Measurements from ENCODE around the gene CHST11.

Gene CHST11

DNA sequence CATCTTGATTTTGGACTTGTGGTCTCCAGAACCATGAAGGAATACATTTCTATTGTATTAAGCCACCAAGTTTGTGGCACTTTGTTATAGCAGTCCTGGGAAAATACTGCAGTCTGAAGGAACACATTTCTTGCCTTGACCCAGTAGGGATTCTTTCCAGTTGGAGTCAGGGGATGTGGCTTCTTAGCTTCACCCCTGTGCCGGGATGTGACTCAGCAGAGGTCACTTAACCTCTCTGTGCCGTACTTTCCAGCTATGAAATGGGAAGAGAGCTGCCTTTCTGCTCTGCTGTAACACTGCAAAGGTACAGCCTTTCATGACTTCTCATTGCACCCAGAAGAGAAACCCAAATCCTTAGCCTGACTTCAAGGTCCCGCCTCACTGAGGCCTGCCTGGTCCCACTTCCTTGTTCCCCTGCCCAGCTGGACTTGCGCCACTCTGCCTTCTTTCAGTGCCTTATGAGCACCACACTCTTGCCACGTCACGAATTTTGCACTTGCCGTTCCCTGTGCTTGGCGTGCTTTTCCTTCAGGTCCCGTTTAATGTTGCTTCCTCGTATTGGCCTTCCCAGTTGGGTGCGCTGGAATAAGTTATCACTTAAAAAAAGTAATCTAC lies 24.2 kb downstream of the CHST11 start:
- DNase-seq (ENCODE audit: low read depth): no peak

DNA sequence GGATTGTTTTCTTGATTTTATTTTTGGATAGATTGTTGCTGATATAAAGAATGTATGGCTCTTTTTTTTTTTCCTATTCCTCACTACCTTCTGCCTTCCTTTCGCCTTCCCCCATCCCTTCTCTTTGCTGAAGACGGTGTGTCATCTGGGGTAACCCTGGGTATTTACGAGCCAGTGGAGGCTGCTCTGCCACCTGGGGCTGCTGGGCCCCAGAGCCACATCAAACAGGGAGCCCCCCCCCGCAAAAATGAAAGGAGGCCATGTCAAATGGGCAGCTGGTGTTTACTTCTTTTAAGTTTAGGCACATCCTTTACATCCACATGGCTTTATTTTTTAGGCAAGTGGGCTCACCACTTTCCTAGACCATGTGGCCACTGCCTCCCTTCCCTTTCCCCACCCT lies 25.4 kb downstream of the CHST11 start:
- DNase-seq (ENCODE audit: low read depth): no peak

DNA sequence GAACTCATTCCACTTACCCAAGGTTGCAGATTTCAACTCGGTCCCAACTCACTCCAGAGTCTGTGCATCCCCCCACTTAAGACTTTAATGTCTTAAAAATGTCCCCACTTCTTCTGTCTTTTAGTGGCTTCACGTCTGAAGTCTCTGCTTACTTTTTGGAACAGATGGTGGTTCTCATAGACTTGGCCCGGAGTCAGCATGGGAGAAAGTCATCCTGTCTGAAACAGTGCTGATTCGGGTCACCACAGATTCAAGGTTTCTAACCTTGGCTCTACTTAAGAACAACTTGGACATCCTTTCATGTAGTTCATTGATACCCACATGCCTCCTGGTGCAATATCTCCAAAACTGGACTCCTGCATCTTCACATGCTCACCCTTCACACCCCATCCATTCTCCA lies 26.0 kb downstream of the CHST11 start:
- DNase-seq (ENCODE audit: low read depth): no peak

DNA sequence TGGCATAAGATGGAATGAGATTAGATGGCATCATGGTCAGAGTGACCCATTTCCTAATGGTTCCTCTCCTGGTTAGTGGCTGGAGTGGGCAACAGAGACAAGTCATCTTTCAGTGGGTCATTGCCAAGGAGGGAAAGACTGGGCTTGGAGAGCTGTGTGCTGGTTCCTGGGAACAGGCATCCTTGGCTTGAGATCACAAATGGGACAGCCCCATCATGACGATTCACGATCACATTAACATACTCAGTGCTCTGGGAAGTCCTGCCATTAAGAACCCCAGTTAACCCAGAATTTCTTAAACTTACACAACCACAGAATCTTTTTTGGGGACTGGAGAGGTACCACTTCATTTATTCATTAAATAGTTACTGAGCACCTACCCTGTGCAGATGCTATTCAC lies 27.3 kb downstream of the CHST11 start:
- DNase-seq (ENCODE audit: low read depth): no peak

DNA sequence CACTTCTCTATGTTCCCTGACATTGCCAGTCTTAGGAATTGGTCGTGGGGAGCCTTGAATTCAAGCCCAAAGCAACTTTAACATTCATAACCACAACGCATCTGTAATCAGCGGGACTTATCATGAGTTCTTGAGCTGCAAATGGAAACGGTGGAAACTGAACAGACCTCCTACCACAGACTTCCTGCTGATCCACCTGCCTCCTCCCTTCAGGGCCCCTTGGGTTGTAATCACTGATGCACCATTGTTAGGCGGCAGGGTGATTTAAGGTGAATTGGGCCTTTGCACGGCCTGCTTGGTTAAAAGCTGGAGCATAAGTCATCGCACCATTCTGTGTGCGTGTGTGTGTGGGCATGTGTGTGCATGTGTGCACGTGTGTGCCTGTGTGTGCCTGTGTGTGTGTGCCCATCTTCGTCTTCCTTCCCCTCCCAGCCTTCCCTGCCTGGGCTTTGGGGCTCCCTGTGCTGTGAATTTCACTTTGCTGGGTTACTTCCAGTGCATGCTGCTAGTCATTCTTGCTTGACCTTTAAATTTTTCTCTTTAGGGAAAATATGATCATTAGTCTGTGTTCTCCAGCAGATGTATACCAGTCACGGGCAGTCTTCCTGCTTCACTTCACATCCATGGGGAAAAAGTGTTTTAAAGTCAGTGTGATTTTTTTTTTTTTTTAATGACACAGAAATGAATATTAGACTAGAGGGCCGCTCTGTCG lies 29.1 kb downstream of the CHST11 start:
- DNase-seq (ENCODE audit: low read depth): no peak

DNA sequence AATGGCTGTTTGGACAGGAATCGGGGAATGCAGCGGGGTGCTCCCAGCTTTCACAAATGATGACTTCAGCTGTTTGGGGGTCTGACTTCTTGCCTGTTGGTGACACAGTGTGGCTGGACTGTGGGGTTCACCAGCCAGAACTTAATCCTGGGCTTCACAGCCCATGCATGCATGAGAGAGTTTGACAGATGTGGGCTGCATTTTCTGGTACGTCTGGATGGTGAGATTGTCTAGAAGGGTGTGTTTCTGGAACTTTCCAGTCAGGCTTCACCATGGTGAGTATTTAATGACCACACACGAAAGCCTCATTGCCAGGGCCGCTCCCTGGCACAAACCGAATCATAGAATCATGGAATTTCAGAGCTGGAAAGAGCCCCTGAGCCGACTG lies 29.6 kb downstream of the CHST11 start:
- no peak for DNase-seq (ENCODE audit: low read depth)

DNA sequence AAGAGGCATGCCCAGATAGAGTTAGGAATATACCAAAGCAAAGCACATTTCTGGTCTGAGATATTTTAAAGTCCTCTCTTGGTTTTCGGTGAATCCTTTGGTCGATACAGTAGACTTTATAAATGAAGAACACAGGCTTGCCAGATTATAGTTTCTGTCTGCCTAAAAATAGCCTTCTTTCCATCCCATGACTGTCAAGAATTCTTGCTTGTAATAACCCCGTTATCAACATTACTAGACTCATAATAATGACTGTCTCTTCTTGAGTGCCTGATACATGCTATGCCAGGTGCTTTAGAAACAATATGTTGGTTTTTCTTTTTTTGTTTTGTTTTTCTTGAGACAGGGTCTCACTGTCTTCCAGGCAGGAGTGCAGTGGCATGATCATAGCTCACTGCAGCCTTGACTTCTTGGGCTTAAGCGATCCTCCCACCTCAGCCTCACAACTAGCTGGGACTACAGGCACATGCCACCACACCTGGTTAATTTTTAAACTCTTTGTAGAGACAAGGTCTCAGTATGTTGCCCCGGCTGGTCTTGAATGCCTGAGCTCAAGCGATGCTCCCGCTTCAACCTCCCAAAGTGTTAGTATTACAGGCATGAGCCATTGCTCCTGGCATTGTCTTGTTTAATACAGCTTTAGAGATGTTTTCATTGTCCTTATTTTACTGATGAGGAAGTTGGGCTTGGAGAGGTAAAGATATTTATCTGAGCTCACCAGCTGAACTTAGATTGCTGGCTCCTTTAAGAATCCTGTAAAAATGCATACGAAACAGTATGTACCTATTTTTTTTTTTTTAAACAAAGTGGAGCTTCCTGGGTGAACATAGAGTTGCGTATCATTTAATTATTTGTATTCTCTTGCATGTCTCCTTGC lies 30.4 kb downstream of the CHST11 start:
- DNase-seq (ENCODE audit: low read depth): no peak

DNA sequence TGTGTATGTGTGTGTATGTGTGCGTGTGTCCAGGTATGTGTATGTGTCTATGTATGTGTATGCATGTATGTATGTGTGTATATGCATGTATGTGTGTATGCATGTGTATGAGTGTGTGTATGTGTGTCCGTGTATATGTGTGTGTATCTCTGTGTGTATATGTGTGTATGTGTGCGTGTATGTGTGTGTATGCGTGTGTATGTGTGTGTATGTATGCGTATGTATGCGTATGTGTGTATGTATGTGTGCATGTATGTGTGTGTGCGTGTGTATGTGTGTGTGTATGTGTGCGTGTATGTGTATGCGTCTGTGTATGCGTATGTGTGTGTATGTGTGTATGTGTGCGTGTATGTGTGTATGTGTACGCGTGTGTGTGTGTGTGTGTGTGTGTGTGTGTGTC lies 31.6 kb downstream of the CHST11 start:
- DNase-seq (ENCODE audit: low read depth): no peak

DNA sequence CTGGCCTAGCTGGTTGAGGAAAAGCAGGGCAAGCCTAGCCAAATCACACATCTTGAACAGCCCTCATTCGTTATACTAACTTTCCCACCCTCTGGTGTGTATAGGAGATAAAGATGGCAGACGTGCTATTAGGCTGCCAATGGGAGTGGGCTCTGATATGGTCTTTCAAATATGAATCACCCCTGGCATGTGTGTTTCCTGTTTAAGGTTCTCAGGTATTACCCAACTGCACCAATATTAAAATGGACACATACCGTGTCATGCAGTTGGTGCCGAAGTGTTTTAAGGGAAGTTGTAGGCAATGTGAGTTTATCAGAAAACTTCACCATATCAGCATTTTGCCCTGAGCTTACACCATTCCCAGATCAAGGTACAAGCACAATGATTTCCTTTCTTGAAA lies 33.4 kb downstream of the CHST11 start:
- no peak for DNase-seq (ENCODE audit: low read depth)

DNA sequence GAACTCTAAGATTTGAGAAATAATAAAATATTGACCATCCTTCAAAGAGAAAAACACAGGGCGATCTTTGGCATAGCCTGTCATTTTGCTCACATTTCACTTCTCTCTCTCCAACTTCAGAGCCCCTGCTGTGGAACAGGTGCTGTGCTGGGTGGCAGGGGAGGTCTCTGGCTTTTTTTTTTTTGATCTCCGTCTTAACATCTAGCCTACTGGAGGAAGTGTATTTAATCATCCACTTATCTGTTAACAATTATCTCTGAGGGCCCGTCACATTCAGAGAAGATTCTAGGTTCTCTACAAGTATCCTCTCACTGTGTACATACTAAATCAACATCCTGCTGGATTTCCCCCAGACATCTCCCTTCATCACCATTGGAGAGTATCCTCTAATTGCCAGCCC lies 34.1 kb downstream of the CHST11 start:
- DNase-seq (ENCODE audit: low read depth): no peak

DNA sequence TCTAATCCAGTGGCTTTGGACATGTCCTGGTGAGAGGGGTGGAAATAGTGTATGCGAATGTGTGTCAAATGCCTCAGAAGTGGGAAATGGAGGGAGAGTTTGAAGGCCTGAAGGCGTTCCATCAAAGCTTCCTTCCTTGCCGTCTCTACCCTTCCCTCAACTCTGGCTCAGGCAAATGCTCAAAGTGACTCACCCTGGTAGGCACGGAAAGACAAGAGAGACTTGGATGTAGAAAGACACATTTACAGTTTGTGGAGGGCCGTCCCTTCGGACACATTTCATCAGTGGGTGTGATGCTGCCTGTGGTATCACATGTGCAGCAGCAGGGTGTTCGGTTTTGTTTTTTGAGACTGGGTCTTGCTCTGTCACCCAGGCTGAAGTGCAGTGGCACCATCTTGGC lies 36.7 kb downstream of the CHST11 start:
- DNase-seq (ENCODE audit: low read depth): no peak

DNA sequence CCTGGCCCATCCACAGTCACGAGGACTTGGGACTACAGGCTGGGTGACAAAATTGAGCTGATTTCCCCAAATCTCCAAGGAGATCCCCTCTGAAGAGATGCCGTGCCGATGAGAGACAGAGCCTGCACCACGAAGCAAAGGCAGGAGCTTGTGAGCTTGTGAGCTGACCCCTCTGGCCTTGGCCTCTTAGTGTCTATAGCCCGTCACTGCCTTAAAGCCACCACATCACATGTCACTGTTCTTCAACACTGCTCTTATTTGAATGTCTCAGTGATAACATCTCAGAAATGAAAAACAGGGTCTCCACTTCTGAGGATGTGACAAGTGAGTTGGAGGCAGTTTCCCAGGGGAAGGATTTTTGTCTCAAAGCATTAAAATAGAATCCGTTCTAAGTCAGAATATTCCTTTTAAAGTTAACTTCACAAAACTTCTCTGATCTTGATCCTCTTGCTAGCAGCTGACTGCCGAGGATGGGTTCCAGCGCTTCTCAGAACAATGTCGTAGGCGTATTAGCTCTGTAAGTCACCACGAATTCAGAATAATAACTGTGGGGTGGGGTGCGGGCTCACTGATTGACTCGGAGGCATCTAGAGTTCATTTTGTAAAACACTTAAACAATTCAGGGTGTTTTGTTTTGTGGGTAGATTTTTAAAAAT lies 37.5 kb downstream of the CHST11 start:
- peak; percentile 69 for DNase-seq (ENCODE audit: low read depth)

DNA sequence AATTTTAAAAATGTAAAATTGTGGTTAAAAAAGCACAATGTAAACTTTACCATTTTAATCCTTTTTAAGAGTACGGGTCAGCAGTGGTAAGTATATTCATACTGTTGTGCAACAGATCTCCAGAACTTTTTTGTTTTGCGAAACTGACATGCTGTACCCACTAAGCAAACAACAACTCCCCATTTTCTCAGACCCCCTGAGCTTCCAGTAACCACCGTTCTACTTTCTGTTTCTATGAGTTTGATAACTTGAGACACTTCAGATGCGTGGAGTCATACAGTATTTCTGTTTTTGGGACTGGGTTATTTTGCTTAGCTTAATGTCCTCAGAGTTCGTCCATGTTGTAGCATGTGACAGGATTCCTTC lies 38.0 kb downstream of the CHST11 start:
- DNase-seq (ENCODE audit: low read depth): no peak

DNA sequence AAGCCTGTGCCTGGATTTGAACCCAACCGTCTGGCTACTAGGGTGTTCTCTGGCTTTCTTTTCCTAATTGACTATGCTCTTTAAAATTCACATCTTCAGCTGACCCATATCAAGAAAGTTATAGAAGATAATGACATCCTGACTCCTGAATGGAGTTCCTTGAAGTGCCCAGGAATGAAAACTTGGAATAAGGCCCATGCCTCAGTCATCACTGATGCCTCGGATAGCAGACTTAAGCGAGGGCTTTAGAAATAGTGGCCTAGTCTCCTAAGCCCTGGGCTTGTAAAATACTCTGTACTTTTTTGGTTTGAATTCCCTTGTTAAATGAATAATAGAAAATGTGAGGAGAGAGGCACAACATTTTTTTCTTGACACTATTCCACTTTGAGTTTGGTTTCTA lies 39.0 kb downstream of the CHST11 start:
- no peak for DNase-seq (ENCODE audit: low read depth)

DNA sequence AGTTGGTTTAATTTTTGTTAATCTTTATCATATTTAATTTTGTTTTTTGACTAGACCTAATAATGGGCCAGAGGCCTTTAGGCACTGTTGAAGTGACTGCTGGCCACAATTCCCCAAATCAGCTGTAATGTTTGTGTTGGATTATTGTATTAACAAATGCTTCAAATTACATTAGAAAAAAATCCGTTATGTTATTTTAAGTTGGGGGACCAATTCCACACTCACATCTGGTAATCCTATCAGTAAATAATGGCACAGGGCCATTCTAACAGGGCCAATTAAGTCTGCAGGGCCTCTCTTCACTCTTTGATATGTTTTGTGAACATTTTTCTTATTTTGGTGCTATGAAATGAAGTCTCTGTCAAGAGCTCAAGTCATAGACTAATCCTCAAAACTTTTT lies 39.6 kb downstream of the CHST11 start:
- DNase-seq (ENCODE audit: low read depth): no peak

DNA sequence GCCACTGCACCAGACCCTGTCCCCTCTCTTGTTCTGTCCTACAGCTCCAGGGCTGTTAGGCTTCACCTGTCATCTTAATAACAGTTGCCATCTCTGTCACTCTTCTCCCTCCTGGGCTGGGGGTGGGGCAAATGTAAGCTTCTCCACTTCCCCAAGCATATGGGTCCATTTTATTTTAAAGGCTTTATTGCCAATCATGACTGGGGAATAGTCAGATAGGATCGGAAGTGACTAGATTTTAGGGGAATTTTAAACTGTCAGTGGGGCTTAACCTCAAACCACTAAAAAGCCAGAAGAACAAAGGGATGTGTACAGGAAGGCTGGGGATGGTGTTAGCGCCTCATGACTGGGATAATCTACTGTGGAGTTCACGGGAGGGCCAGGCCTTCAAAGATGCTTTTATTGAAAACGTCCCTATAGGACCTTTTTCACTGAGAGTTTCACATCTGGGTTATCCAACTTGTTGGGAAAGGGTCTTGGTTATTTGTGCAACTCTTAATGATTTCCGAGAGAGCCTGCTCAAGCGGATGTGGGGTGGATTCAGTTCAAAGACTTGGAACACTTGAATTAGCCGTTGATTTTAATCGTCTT lies 41.6 kb downstream of the CHST11 start:
- no peak for DNase-seq (ENCODE audit: low read depth)

DNA sequence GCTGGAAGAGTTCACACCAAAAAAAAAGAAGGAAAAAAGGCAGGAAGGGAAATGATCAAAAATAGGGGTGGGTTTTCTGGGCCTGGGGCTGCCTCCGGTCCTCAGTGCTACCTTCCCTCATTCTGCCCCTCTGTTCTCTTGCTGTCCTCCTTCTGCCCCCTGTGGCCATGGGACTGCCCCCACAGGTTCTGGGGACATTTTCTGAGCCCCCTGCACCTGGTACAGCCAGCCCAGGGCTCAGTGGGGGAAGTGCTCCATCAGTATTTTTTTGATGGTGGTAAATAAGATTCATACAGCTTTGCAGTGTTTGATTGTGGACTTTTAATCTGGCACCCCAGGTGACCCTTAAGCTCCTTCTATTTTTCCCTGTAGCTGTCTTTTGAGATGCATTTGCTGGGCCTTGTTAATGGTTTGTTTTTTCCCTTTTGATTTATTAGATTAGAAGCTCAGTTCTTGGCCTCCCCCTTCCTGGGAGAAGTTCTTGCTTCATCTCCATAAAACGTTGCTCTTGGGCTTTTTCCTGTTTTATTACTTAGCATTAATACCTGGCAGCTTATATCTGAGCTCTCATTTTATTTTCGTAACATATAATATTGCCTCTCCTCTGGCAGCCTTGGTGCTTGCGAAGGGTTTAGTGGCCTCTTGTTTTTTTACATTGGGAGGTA lies 43.1 kb downstream of the CHST11 start:
- DNase-seq (ENCODE audit: low read depth): no peak

DNA sequence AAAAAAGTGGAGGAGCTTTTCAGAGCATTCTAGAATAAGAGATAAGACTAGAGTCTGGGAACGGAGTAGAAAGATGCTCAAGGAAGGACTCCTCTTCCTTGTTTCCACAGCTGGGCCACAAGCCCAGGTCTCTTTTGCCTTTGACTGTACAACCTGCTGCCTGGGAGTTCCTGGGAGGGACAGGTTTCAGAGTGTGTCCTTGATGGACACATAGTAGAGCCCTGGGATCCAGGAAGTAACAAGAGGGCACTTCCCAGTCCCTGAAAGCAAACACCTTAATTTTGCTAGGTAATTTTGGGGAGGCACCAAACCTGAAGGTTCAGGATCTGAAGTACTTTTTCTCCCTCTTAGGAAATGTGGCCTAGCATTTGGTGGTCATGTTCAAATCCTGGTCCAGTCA lies 44.4 kb downstream of the CHST11 start:
- no peak for DNase-seq (ENCODE audit: low read depth)

DNA sequence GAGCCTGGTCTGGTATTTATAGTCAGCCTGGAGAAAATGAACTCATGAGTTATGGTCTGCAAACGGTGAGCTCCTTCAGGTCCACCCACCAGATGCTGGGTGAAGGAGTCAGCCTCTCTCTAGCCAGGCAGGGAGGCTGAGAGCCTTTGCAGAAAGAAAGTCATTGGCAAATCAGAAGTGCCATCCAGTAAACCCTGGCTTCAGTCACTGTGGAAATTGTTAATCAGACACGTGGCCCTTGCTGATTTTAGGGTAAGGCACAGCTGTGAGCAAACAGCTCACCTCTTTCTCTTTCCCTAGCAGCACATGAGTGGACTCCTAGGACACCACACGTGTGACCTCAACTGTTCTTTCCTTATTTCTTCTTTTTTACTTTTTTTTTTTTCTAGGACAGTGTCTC lies 44.9 kb downstream of the CHST11 start:
- no peak for DNase-seq (ENCODE audit: low read depth)

DNA sequence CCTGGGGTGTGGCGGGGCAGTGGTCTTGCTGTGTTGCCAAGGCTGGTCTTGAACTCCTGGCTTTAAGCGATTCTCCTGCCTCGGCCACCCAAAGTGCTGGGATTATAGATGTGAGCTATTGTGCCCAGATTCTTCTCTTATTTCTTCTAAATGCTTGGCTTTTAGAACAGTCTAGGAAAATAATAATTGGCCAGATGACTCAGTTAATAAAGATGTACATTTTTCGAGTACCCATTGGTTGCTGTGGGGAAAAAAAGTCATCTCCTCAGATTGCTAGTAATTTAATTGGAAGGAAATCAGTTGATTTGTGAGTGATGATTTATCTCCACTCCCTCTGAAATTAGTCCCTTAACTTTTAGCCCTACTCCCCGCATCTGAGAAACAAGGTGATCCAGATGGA lies 45.5 kb downstream of the CHST11 start:
- DNase-seq (ENCODE audit: low read depth): no peak

DNA sequence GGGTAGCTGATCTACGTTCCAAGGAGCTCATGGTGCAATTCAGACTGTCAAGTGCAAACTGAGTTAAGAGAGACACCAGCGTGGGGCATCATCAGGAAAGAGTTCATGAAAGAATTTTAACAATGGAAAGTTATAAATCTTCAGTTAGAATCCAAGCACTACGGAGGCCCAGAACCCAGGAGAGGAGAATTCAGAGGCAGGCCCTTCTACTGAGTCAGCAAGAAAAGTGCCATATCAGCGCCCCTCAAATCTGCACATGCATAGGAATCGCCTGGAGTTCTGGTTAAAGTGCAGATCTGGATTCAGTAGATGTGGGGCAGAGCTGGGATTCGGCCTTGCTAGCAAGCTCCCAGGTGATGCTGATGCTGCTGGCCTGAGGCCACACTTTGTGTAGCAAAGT lies 45.9 kb downstream of the CHST11 start:
- DNase-seq (ENCODE audit: low read depth): no peak

DNA sequence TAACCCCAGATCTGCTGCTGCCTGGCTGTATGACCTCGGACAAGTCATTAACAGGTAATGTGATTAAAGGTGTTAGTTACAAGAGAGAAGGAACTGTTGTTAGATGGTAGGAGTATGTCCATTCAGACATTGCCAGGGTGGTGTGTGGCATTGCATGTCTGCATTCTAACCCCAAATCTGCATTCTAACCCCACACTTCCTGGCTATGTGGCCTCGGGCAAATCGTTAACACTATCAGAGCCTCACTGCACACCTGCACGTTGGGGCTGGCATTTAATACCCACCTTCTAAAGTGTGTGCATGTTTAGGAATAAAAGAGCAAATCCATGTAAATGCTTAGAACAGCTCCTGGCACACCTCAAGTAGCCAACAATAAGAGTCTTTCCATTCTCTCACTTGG lies 46.4 kb downstream of the CHST11 start:
- DNase-seq (ENCODE audit: low read depth): no peak
